Osteoblast (primary cell): ENCODE data around the gene SMC1B. TPM values are rescaled to one million over a fixed set of nuclear protein-coding genes. Genes with fewer than 3 reads are reported as not detected.

Source experiments
- DNase-seq: peaks from one replicate; pipeline ENCODE4 v3.0.0; 2011; ENCODE audit warnings: low spot score, mixed read lengths; ENCODE audit not compliant: insufficient read length; ENCODE audit errors: missing footprints
- H2AFZ ChIP-seq: 2 replicates; pipeline ENCODE4 v1.6.0; 2011; ENCODE audit warnings: mild to moderate bottlenecking, low read length
- H3K27ac ChIP-seq: 2 replicates; pipeline ENCODE4 v1.5.1; 2011; ENCODE audit warnings: mild to moderate bottlenecking, low read depth, low read length, moderate library complexity
- H3K27me3 ChIP-seq: 2 replicates; pipeline ENCODE4 v1.6.0; 2012; ENCODE audit warnings: mild to moderate bottlenecking, control low read depth, inconsistent platforms, low read length, moderate library complexity; ENCODE audit not compliant: insufficient read depth
- H3K36me3 ChIP-seq: 2 replicates; pipeline ENCODE4 v1.5.1; 2011; ENCODE audit warnings: mild to moderate bottlenecking, low read length, control low read depth, moderate library complexity; ENCODE audit not compliant: insufficient read depth
- H3K4me1 ChIP-seq: 2 replicates; pipeline ENCODE4 v1.5.1; 2011; ENCODE audit warnings: mild to moderate bottlenecking, low read length, control low read depth, moderate library complexity; ENCODE audit not compliant: insufficient read depth
- H3K4me2 ChIP-seq: 2 replicates; pipeline ENCODE4 v1.6.0; 2011; ENCODE audit warnings: mild to moderate bottlenecking, low read length; ENCODE audit not compliant: insufficient read depth
- H3K4me3 ChIP-seq: fragments of 200-600 bp; sonication (generic); 3 replicates; pipeline ENCODE4 v1.5.1; 2012; ENCODE audit warnings: mild to moderate bottlenecking, low read length, inconsistent platforms; ENCODE audit not compliant: insufficient read depth
- H3K79me2 ChIP-seq: 2 replicates; pipeline ENCODE4 v1.6.0; 2012; ENCODE audit warnings: mild to moderate bottlenecking, low read length, control low read depth, inconsistent platforms; ENCODE audit not compliant: insufficient read depth
- H3K9me3 ChIP-seq: 2 replicates; pipeline ENCODE4 v1.5.1; 2011; ENCODE audit warnings: low read depth, low read length, control low read depth
- H4K20me1 ChIP-seq: 2 replicates; pipeline ENCODE4 v1.6.0; 2012; ENCODE audit warnings: mild to moderate bottlenecking, low read length, control low read depth; ENCODE audit not compliant: insufficient read depth
- total RNA-seq: library from RNA; depleted of rRNA; stranded (reverse); fragments of >200 nt; gene quantifications from 2 replicates; pipeline ENCODE4 v1.2.3, GENCODE V29; 2012
- TF ChIP-seq, protein P1 (sequence below): IDR thresholded peaks from 2 replicates; pipeline ENCODE4 v1.5.1; 2011; ENCODE audit warnings: mild to moderate bottlenecking, low read depth, low read length, moderate library complexity; ENCODE audit errors: extremely low read depth

Gene SMC1B
- total RNA-seq, 1 donor: not detected

- no peaks in the 10 kb centered on the region for H3K36me3 ChIP-seq
- H3K4me2 ChIP-seq: no peak overlapping the region
- no peak for DNase-seq
- H3K9me3 ChIP-seq: no peaks in the 10 kb centered on the region
- TF ChIP-seq, protein P1, sequence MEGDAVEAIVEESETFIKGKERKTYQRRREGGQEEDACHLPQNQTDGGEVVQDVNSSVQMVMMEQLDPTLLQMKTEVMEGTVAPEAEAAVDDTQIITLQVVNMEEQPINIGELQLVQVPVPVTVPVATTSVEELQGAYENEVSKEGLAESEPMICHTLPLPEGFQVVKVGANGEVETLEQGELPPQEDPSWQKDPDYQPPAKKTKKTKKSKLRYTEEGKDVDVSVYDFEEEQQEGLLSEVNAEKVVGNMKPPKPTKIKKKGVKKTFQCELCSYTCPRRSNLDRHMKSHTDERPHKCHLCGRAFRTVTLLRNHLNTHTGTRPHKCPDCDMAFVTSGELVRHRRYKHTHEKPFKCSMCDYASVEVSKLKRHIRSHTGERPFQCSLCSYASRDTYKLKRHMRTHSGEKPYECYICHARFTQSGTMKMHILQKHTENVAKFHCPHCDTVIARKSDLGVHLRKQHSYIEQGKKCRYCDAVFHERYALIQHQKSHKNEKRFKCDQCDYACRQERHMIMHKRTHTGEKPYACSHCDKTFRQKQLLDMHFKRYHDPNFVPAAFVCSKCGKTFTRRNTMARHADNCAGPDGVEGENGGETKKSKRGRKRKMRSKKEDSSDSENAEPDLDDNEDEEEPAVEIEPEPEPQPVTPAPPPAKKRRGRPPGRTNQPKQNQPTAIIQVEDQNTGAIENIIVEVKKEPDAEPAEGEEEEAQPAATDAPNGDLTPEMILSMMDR: no peak
- no peaks in the 10 kb centered on the region for H4K20me1 ChIP-seq
- H3K27me3 ChIP-seq: peaks cover 23% of the 10 kb centered on the region
- H3K79me2 ChIP-seq: no peaks in the 10 kb centered on the region
- no peak overlapping the region for H3K27ac ChIP-seq
- no peak overlapping the region for H2AFZ ChIP-seq
- no peaks in the 10 kb centered on the region for H3K4me1 ChIP-seq
- H3K4me3 ChIP-seq: no peak overlapping the region
These were observed 13.5 kb downstream of the SMC1B start for GRCh38 chr22:45399712-45400445.

- no peaks in the 10 kb centered on the region for H3K9me3 ChIP-seq
- no peaks in the 10 kb centered on the region for H3K4me1 ChIP-seq
- no peaks in the 10 kb centered on the region for H3K79me2 ChIP-seq
- H3K27me3 ChIP-seq: peaks cover 23% of the 10 kb centered on the region
- H4K20me1 ChIP-seq: no peaks in the 10 kb centered on the region
- no peaks in the 10 kb centered on the region for H3K36me3 ChIP-seq
- H3K4me2 ChIP-seq: no peak overlapping the region
- TF ChIP-seq, protein P1: no peak
- no peak for DNase-seq
- no peak overlapping the region for H3K27ac ChIP-seq
- no peak overlapping the region for H2AFZ ChIP-seq
- H3K4me3 ChIP-seq: no peak overlapping the region
These were observed 15.2 kb downstream of the SMC1B start for GRCh38 chr22:45398214-45398613.

DNA sequence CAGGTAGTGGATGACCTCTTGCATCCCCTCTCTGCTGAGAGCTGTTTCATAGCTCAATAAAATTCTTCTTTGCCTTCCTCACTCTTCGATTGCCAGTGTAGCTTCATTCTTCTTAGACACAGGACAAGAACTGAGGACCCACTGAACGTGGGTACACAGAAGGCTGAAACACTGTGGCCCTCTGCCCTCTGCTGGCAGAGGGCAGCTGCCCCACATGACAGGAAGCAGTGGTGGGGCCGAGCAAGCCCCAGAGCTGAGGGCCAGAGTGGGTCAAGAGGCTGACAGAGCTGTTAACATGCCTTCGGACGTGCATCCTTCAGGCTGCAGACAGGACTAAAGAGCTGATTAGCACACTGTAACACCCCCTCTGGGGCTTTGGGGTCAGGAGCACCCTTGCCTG, 15.6 kb downstream of the SMC1B start:
- TF ChIP-seq, protein P1: no peak
- Histone ChIP-seq H3K27me3 (peaks cover 22% of the 10 kb centered on the region), H3K9me3 (no peaks in the 10 kb centered on the region), H4K20me1 (no peaks in the 10 kb centered on the region), H3K4me3 (no peak overlapping the region), H3K4me1 (no peaks in the 10 kb centered on the region), H3K79me2 (no peaks in the 10 kb centered on the region), H3K36me3 (no peaks in the 10 kb centered on the region), H3K27ac (no peak overlapping the region), H3K4me2 (no peak overlapping the region), H2AFZ (no peak overlapping the region)
- DNase-seq: no peak

GRCh38 chr22:45389546-45389945, 23.9 kb downstream of the SMC1B start:
- H4K20me1 ChIP-seq: no peaks in the 10 kb centered on the region
- H3K4me3 ChIP-seq: no peak overlapping the region
- no peak overlapping the region for H2AFZ ChIP-seq
- no peaks in the 10 kb centered on the region for H3K79me2 ChIP-seq
- H3K27ac ChIP-seq: no peak overlapping the region
- no peak overlapping the region for H3K4me2 ChIP-seq
- H3K27me3 ChIP-seq: peaks cover 14% of the 10 kb centered on the region
- TF ChIP-seq, protein P1: no peak
- H3K36me3 ChIP-seq: no peaks in the 10 kb centered on the region
- H3K9me3 ChIP-seq: no peaks in the 10 kb centered on the region
- no peak for DNase-seq
- H3K4me1 ChIP-seq: no peaks in the 10 kb centered on the region
